PC-3 (cell line): Measurements from ENCODE around the gene EREG.

Experiments used
- EZH2 ChIP-seq: fragments of 300-600 bp; sonication (generic); IDR thresholded peaks from one replicate; pipeline ENCODE4 v1.6.1; 2017; ENCODE audit warnings: antibody characterized with exemption, mild to moderate bottlenecking, low read length; ENCODE audit not compliant: unreplicated experiment
- TF ChIP-seq, protein P1 (sequence below): fragments of 300-600 bp; sonication (generic); conservative IDR thresholded peaks from 2 replicates; pipeline ENCODE4 v1.5.1; 2017; ENCODE audit warnings: antibody characterized with exemption, low read depth, mild to moderate bottlenecking, low read length

DNA sequence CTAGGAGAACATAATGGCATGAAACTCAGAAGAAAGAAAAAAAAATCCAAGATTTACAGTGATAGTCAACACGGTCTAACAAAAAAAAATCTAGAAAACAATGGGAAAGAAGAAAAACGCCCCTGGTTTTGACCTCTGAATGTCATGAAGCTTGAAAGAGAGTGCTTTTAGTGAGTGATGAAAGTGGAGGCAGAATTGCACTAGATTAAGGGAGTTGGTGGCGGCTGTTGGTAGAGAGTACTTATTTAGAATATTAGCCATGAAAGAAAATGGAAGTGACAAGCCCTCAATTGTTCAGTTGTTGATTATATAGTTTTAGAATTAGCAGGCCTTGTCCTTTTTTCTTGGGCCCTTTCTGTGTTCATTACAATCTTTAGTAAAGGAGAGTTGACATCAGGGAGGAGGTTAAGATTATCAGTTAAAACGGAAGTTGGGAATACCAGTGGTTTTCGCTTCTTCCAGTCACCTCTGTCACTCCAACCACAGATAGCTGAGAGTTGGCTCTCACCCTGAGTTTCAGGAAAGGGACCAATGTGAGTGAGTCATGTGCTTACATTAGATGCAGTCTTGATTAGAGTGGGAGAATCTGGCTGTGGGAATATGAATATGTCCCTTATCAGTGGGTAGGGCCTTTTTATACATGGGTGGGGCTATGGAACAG, 29.7 kb downstream of the EREG start:
- TF ChIP-seq, protein P1, sequence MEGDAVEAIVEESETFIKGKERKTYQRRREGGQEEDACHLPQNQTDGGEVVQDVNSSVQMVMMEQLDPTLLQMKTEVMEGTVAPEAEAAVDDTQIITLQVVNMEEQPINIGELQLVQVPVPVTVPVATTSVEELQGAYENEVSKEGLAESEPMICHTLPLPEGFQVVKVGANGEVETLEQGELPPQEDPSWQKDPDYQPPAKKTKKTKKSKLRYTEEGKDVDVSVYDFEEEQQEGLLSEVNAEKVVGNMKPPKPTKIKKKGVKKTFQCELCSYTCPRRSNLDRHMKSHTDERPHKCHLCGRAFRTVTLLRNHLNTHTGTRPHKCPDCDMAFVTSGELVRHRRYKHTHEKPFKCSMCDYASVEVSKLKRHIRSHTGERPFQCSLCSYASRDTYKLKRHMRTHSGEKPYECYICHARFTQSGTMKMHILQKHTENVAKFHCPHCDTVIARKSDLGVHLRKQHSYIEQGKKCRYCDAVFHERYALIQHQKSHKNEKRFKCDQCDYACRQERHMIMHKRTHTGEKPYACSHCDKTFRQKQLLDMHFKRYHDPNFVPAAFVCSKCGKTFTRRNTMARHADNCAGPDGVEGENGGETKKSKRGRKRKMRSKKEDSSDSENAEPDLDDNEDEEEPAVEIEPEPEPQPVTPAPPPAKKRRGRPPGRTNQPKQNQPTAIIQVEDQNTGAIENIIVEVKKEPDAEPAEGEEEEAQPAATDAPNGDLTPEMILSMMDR: no peak
- TF ChIP-seq EZH2: no peak
